ENCODE data around the gene APEX1. TPM values are rescaled to one million over a fixed set of nuclear protein-coding genes. Genes with fewer than 3 reads are reported as not detected.

Gene APEX1
- total RNA-seq, 1 donor from 2014 or later: 433 TPM

- no peak for DNase-seq (ENCODE audit: low read depth, low spot score)
- H3K27me3 Mint-ChIP-seq (ENCODE audit: low read depth): peaks cover 5% of the 10 kb centered on the region
- H3K27ac Mint-ChIP-seq (ENCODE audit: unreplicated experiment): no peak overlapping the region
- H3K9me3 Mint-ChIP-seq: no peaks in the 10 kb centered on the region
- H3K4me3 Mint-ChIP-seq: no peak overlapping the region
- no peaks in the 10 kb centered on the region for H3K4me1 Mint-ChIP-seq
- TF ChIP-seq CTCF (conservative IDR thresholded peaks at IDR 0.05): no peak
- no peaks in the 10 kb centered on the region for H3K36me3 Mint-ChIP-seq (ENCODE audit: low read depth)
Observed at GRCh38 chr14:20428802-20429201, 26.2 kb upstream of the APEX1 start.

GRCh38 chr14:20429801-20430669, 25.0 kb upstream of the APEX1 start:
- Mint-ChIP-seq H3K9me3 (no peaks in the 10 kb centered on the region), H3K4me3 (no peak overlapping the region), H3K27ac (ENCODE audit: unreplicated experiment) (no peak overlapping the region), H3K27me3 (ENCODE audit: low read depth) (peaks cover 5% of the 10 kb centered on the region), H3K4me1 (no peaks in the 10 kb centered on the region), H3K36me3 (ENCODE audit: low read depth) (no peaks in the 10 kb centered on the region)
- DNase-seq (ENCODE audit: low read depth, low spot score): no peak
- no peak for TF ChIP-seq CTCF (conservative IDR thresholded peaks at IDR 0.05)

GRCh38 chr14:20434701-20435581, 20.1 kb upstream of the APEX1 start:
- Mint-ChIP-seq H3K4me1 (no peaks in the 10 kb centered on the region), H3K4me3 (no peak overlapping the region), H3K27me3 (ENCODE audit: low read depth) (peaks cover 4% of the 10 kb centered on the region), H3K36me3 (ENCODE audit: low read depth) (no peaks in the 10 kb centered on the region), H3K9me3 (no peaks in the 10 kb centered on the region), H3K27ac (ENCODE audit: unreplicated experiment) (no peak overlapping the region)
- no peak for TF ChIP-seq CTCF (conservative IDR thresholded peaks at IDR 0.05)
- DNase-seq (ENCODE audit: low read depth, low spot score): no peak

- no peak for TF ChIP-seq CTCF (conservative IDR thresholded peaks at IDR 0.05)
- no peak for DNase-seq (ENCODE audit: low read depth, low spot score)
- Mint-ChIP-seq H3K27me3 (ENCODE audit: low read depth) (peaks cover 4% of the 10 kb centered on the region), H3K4me3 (no peak within 1 kb of the TSS), H3K27ac (ENCODE audit: unreplicated experiment) (no peak within 1 kb of the TSS), H3K4me1 (no peaks in the 10 kb centered on the region), H3K36me3 (ENCODE audit: low read depth) (no peaks in the 10 kb centered on the region), H3K9me3 (no peaks in the 10 kb centered on the region)
Observed at GRCh38 chr14:20435582-20436362, 19.3 kb upstream of the APEX1 start, which contains the start of gene KLHL33. KLHL33 (minus strand) TSS chr14:20436166; CDS start chr14:20435811, 355 bp downstream.

GRCh38 chr14:20436363-20436755, 18.7 kb upstream of the APEX1 start:
- H3K4me3 Mint-ChIP-seq: no peak overlapping the region
- H3K27me3 Mint-ChIP-seq (ENCODE audit: low read depth): peaks cover 4% of the 10 kb centered on the region
- H3K27ac Mint-ChIP-seq (ENCODE audit: unreplicated experiment): no peak overlapping the region
- no peak for DNase-seq (ENCODE audit: low read depth, low spot score)
- no peaks in the 10 kb centered on the region for H3K4me1 Mint-ChIP-seq
- H3K9me3 Mint-ChIP-seq: no peaks in the 10 kb centered on the region
- TF ChIP-seq CTCF (conservative IDR thresholded peaks at IDR 0.05): no peak
- H3K36me3 Mint-ChIP-seq (ENCODE audit: low read depth): peaks cover under 1% of the 10 kb centered on the region
